ENCODE results near the gene COL25A1.
"Not testable (repeated sequence)": the region's sequence is repeated elsewhere in the genome, so short reads cannot be mapped to it uniquely, and the experiment has no call there.

GRCh38 chr4:108869970-108870369, 432.5 kb downstream of the COL25A1 start:
- not testable (repeated sequence) for TF ChIP-seq SRF (IDR thresholded peaks at IDR 0.05; ENCODE audit: low read depth); EZH2 (IDR thresholded peaks at IDR 0.05); CTCF (IDR thresholded peaks at IDR 0.05 in 2 of 3, conservative IDR thresholded peaks at IDR 0.05 in 1 of 3; ENCODE audit: borderline replicate concordance in 1 of 3, insufficient read depth in 1 of 3, low read depth in 2 of 3, low read length in 2 of 3)
